Mesothelial cell of epicardium (in vitro differentiated cells): ENCODE results near the gene MANBA. TPM values are rescaled to one million over a fixed set of nuclear protein-coding genes. Genes with fewer than 3 reads are reported as not detected.

Source experiments
- DNase-seq, 2 experiments: peaks; one replicate each; pipeline ENCODE4 v3.0.0; 2021; ENCODE audit warnings: low spot score in 2 of 2; ENCODE audit not compliant: unreplicated experiment in 2 of 2
- H3K27ac Mint-ChIP-seq: 2 replicates; pipeline ENCODE4 v1.8.0; 2021; ENCODE audit warnings: mixed read lengths
- H3K27me3 Mint-ChIP-seq: 2 replicates; pipeline ENCODE4 v1.8.0; 2021; ENCODE audit warnings: low read depth, mixed read lengths
- H3K36me3 Mint-ChIP-seq: 2 replicates; pipeline ENCODE4 v1.8.0; 2021; ENCODE audit warnings: mixed read lengths
- H3K4me1 Mint-ChIP-seq: 2 replicates; pipeline ENCODE4 v1.8.0; 2021; ENCODE audit warnings: mixed read lengths
- H3K4me3 Mint-ChIP-seq: 2 replicates; pipeline ENCODE4 v1.8.0; 2021; ENCODE audit warnings: mild to moderate bottlenecking, moderate library complexity, mixed read lengths
- H3K9me3 Mint-ChIP-seq: 2 replicates; pipeline ENCODE4 v1.8.0; 2021; ENCODE audit warnings: mixed read lengths
- total RNA-seq: library from RNA; stranded (reverse); gene quantifications from 3 replicates; pipeline ENCODE4 v1.2.1, GENCODE V29; 2021
- TF ChIP-seq, protein P1 (sequence below): fragments of 200-600 bp; sonication (generic); IDR thresholded peaks from one replicate; pipeline ENCODE4 v1.5.0; 2021; ENCODE audit warnings: antibody characterized with exemption; ENCODE audit not compliant: unreplicated experiment

Gene MANBA
- total RNA-seq, 1 donor from 2014 or later, result 39.2 TPM

DNA sequence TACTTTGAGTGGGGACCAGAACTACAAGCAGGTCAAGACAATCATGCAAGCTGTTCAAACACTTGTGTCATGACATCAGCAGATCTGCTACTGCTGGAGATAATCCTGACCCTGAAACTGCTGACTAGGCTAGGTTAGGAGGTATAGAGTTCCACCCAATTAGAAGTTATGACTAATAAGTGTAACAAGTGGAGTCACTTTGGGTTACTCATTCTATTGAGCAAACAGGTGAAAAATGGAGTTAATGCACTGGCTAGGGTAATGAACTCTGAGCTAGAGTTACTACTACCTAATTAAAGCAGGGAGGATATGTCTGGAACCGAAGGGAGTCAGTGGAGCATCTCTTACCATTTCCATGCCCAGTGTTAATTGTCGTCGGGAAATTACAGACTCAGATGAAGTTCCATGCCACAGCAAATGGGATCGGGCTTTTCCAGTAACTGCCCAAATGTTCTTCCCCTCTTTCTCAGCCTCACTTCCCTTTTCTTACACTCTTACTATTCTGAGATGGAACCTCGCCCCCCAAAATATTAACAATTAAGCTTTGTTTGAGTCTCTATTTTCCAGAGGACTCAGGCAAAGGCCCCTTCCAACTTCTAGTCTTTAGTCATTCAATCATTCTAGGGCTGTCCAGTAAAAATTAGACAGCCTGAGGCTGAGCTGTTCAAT, 19.8 kb upstream of the MANBA start:
- peaks cover 3% of the 10 kb centered on the region for H3K4me1 Mint-ChIP-seq
- DNase-seq, result no peak
- TF ChIP-seq, protein P1, sequence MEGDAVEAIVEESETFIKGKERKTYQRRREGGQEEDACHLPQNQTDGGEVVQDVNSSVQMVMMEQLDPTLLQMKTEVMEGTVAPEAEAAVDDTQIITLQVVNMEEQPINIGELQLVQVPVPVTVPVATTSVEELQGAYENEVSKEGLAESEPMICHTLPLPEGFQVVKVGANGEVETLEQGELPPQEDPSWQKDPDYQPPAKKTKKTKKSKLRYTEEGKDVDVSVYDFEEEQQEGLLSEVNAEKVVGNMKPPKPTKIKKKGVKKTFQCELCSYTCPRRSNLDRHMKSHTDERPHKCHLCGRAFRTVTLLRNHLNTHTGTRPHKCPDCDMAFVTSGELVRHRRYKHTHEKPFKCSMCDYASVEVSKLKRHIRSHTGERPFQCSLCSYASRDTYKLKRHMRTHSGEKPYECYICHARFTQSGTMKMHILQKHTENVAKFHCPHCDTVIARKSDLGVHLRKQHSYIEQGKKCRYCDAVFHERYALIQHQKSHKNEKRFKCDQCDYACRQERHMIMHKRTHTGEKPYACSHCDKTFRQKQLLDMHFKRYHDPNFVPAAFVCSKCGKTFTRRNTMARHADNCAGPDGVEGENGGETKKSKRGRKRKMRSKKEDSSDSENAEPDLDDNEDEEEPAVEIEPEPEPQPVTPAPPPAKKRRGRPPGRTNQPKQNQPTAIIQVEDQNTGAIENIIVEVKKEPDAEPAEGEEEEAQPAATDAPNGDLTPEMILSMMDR, result no peak
- H3K9me3 Mint-ChIP-seq, result peaks cover 4% of the 10 kb centered on the region
- H3K27me3 Mint-ChIP-seq, result no peaks in the 10 kb centered on the region
- H3K4me3 Mint-ChIP-seq, result no peak overlapping the region
- H3K27ac Mint-ChIP-seq, result no peak overlapping the region
- H3K36me3 Mint-ChIP-seq, result no peaks in the 10 kb centered on the region

DNA sequence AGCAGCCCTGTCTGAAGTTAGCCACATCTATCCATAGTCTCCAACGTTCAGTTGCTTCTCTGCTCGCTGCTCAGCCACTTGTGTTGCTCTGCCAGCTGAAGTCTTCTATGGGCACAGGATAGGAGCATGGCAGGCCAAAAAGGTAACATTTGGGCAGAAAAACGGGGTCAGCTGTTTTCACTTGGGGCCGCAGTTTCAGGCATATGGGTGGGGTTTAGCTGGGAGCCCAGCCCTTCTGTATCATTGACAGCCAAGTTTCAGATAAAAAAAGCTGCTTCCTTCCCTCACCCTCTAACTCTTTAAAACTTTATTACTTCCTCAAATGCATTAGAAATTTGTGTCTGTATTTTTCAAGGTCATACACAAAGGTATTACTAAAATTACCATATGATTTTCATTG, 18.4 kb upstream of the MANBA start:
- no peak for DNase-seq
- TF ChIP-seq, protein P1, result no peak
- Mint-ChIP-seq H3K4me1 (peaks cover 3% of the 10 kb centered on the region), H3K27me3 (no peaks in the 10 kb centered on the region), H3K9me3 (peaks cover 4% of the 10 kb centered on the region), H3K36me3 (no peaks in the 10 kb centered on the region), H3K4me3 (no peak overlapping the region), H3K27ac (no peak overlapping the region)

DNA sequence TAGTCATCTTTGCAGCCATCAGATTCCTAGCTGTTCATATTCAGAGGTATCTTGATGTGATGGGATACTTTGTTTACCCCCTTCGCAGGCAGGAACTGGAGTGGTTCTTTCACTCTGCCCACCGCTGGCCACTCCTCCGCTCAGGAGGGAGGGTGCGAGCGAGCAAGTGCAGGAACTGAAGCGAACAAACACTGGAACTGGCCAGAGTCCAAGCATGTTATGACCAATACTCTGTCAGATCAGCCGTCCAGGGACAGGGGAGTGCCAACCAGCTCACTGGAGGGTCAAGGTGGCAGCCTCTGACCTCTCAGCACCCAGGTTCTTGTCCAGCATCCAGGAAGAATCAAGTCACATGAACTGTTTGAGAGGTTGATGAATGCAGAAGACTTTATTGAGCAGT, 18.0 kb upstream of the MANBA start:
- Mint-ChIP-seq H3K36me3 (no peaks in the 10 kb centered on the region), H3K27ac (no peak overlapping the region), H3K4me1 (peaks cover 3% of the 10 kb centered on the region), H3K27me3 (no peaks in the 10 kb centered on the region), H3K4me3 (no peak overlapping the region), H3K9me3 (peaks cover 4% of the 10 kb centered on the region)
- no peak for DNase-seq
- TF ChIP-seq, protein P1, result no peak

DNA sequence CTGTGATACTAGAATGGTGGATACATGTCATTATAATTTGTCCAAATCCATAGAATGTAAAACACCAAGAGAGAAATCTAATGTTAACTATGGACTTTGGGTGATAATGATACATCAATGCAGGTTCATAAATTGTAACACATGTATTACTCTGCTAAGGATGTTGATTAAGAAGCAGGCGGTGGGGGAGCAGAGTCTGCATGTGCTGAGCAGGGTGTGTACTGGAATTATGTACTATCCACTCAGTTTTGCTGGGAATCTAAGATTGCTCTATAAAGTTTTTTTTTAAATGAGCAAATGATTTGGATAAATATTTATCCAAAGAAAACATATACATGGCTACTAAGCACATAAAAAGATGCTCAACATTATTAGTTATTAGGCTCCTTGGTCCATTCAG, 15.0 kb upstream of the MANBA start:
- Mint-ChIP-seq H3K36me3 (no peaks in the 10 kb centered on the region), H3K4me1 (peaks cover 3% of the 10 kb centered on the region), H3K4me3 (no peak overlapping the region), H3K27ac (no peak overlapping the region), H3K27me3 (no peaks in the 10 kb centered on the region), H3K9me3 (peaks cover 8% of the 10 kb centered on the region)
- TF ChIP-seq, protein P1, result no peak
- no peak for DNase-seq

DNA sequence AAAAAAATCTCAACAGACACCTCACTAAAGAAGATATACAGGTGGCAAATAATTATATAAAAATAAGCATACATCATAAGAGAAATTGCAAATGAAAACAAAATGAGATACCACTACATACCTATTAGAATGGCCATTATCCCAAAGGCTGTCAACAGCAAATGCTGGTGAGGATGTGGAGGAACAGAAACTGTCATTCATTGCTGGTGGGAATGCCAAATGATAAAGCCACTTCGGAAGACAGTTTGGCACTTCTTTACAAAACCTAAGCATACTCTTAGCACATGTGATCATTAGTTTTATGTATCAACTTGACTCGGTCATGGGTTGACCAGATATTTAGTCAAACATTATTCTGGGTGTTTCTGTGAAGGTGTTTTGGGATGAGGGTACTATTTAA, 13.5 kb upstream of the MANBA start:
- Mint-ChIP-seq H3K4me1 (peaks cover 3% of the 10 kb centered on the region), H3K27me3 (no peaks in the 10 kb centered on the region), H3K36me3 (no peaks in the 10 kb centered on the region), H3K9me3 (peaks cover 8% of the 10 kb centered on the region), H3K27ac (no peak overlapping the region), H3K4me3 (no peak overlapping the region)
- TF ChIP-seq, protein P1, result no peak
- DNase-seq, result no peak
